ENCODE results near the gene KDM7A.
A peak's percentile ranks its signal among the peaks of the same experiment; 100 is the strongest.

KDM7A gene

DNA sequence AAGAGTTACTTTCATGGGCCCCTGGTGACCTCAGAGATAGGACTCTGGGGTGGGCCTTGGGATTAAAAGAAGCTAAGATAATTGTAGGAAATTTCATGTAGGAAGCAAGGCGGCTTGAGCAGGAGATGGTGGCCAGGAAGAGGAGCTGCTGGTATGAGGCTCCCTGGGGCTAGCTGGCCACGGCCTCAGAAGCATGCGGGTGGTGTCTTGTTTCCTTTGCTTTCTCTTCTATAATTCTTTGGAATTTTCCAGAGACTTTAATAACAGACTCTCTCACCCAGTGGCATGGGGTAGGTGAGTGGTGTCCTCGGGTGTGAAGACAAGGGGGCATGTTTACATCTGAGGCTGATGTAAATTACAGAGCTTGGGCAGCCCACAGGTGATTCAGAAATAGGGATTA, 41.9 kb upstream of the KDM7A start:
- POLR2A ChIA-PET: interaction anchor here (0.7 kb wide), 1 partner anchor 35 kb away, joined by 6 read pairs; no protein-coding TSS in a partner anchor
- TF ChIP-seq, protein P1, sequence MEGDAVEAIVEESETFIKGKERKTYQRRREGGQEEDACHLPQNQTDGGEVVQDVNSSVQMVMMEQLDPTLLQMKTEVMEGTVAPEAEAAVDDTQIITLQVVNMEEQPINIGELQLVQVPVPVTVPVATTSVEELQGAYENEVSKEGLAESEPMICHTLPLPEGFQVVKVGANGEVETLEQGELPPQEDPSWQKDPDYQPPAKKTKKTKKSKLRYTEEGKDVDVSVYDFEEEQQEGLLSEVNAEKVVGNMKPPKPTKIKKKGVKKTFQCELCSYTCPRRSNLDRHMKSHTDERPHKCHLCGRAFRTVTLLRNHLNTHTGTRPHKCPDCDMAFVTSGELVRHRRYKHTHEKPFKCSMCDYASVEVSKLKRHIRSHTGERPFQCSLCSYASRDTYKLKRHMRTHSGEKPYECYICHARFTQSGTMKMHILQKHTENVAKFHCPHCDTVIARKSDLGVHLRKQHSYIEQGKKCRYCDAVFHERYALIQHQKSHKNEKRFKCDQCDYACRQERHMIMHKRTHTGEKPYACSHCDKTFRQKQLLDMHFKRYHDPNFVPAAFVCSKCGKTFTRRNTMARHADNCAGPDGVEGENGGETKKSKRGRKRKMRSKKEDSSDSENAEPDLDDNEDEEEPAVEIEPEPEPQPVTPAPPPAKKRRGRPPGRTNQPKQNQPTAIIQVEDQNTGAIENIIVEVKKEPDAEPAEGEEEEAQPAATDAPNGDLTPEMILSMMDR (IDR thresholded peaks at IDR 0.05; ENCODE audit: control extremely low read depth, extremely low read depth, low read depth, missing control alignments): no peak
- CTCF ChIA-PET: interaction anchor here (1.6 kb wide), 1 partner anchor 26 kb away, joined by 3 read pairs; no protein-coding TSS in a partner anchor
- DNase-seq (ENCODE audit: extremely low spot score): no peak

DNA sequence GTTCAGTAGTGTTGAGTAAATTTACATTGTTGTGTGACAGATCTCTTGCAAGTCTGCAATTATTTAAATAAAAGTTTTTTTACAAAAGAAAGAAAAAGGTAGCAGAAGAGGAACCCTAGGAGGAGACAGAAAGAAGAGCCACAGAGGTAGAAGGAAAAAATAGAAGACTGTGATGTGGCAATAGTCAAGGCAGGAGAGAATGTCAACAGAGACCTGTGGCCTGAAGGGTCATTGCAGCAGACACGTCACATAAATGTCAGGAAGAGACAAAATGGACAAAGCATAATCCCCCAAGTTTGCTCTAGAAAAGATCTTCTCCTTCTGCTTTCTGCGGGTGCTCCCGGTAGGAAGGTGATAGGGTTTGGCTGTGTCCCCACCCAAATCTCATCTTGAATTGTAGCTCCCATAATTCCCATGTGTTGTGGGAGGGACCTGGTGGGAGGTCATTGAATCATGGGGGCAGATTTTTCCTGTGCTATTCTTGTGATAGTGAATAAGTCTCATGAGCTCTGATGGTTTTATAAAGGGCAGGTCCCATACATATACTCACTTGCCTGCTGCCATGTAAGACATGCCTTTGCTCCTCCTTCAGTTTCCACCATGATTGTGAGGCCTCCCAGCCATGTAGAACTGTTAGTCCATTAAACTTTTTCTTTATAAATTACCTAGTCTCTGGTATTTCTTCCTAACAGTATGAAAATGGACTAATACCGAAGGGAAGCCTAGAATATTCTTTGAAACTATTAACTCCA, 41.1 kb upstream of the KDM7A start:
- ChIA-PET POLR2A (no interaction called here), CTCF (interaction anchor here (1.6 kb wide), 1 partner anchor 25 kb away, joined by 3 read pairs; no protein-coding TSS in a partner anchor)
- TF ChIP-seq, protein P1 (IDR thresholded peaks at IDR 0.05; ENCODE audit: control extremely low read depth, extremely low read depth, low read depth, missing control alignments): no peak
- DNase-seq (ENCODE audit: extremely low spot score): no peak

DNA sequence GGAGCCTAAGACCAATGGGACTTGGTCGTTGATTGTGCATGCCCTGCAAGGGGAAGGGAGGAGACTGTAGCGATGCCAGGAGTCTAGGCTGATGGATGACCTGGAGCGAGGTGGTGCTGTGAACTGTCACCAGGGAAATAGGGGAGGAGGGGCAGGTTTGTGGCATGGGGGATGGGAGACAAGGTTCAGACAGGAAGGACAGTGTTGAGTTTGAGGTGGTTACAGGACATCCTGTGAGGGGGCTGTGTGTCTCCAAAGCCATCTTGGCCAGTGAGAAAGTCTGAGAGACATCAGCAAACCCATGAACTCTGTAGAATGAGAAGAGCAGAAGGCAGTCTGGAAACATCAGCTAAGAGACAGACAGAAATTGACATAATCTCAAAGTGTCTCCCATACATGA, 38.5 kb upstream of the KDM7A start:
- CTCF ChIA-PET: no interaction called here

DNA sequence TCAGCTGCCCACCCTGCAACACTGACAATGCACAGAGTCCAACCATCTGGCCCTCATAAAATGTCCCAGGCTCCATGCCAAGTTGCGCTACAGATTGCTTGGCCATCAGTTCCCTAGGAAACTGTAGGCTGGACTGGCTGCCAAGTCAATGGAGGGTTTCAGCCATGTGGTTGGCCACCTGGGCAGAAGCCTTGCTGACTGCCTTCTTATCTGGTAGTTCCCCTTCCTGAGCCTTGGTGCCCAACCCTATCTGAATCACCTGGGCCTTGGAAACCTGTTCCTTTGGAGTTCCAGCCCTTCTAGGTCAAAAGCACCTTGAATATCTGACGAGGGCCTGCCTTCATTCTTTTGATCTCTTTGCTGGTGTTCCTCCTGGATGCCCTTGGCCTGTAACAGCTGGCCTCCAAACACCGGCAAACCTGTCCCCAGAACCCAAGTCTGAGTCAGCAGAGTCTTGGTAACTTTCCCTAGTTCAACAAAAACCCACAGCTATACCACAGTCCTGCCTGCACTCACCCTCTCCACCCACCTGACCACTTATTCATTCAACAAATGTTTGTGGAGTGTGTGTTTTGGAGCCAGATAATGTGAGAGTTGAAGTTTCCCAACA, 37.4 kb upstream of the KDM7A start:
- no peak for DNase-seq (ENCODE audit: extremely low spot score)
- CTCF ChIA-PET: no interaction called here
- TF ChIP-seq, protein P1 (IDR thresholded peaks at IDR 0.05; ENCODE audit: control extremely low read depth, extremely low read depth, low read depth, missing control alignments): no peak
- POLR2A ChIA-PET: no interaction called here

More for the DNA sequence above, 38.5 kb upstream of the KDM7A start:
- TF ChIP-seq, protein P1 (IDR thresholded peaks at IDR 0.05; ENCODE audit: control extremely low read depth, extremely low read depth, low read depth, missing control alignments): no peak
- POLR2A ChIA-PET: no interaction called here
- no peak for DNase-seq (ENCODE audit: extremely low spot score)

DNA sequence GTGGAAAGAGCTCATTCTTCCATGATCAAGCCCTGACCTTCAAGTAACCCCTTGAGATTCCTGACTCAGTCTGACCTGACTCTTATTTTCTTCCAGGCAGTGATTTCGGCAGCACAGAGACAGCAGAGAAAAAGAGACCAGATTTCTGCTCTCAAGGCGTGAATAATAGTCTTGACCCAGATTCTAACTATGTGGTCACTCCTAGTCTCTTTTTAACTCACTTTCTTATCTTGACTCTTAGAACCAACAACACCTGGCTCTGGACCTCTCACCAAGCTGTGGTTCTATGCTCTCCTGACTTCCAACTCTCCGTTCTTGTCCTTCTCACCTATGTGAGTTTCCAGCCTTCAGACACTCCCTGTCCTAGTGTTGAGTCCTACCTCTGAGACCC, 36.9 kb upstream of the KDM7A start:
- CTCF ChIA-PET: no interaction called here
- DNase-seq (ENCODE audit: extremely low spot score): no peak
- POLR2A ChIA-PET: no interaction called here
- TF ChIP-seq, protein P1 (IDR thresholded peaks at IDR 0.05; ENCODE audit: control extremely low read depth, extremely low read depth, low read depth, missing control alignments): no peak

DNA sequence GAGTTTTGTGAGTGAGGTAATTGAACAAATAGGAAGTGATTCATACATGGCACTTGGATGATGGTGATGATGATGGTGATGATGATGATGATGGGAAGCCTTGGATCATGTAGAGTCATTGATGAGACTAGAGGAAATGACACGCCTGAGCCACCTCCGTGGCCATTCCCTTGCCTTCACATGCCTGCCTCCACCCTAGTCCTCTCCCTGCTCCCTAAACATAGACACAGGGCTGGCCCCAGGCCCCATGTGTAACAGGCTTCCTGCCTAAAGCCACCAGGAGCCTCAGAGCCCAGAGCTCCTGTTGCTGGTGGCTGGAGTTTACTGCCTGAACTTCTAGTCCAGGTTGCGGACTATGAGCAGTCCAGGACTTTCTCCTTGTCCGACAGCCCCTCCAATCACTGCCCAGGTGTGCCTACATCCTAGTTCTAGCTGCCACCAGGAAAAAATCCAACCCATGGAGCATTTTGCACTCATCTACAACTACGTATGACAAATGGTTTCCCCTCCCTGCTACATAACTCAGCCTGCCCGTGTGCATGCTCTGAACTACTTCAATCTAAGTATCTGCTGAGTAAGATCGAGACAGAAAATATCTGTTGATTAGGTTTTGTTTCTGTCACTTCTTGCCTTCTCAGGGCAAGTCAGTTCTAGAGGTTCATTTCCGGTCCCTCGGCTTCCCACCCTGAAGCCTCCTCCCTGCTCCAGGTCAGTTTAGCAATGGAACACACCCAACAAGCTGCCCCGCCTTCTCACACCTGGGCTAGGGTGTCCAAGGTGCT, 35.5 kb upstream of the KDM7A start:
- ChIA-PET POLR2A (no interaction called here), CTCF (no interaction called here)
- TF ChIP-seq, protein P1 (IDR thresholded peaks at IDR 0.05; ENCODE audit: control extremely low read depth, extremely low read depth, low read depth, missing control alignments): no peak
- DNase-seq (ENCODE audit: extremely low spot score): peak; percentile 76

All from GM10248 (cell line).